ENCODE data around the gene ZNF2.
A peak's percentile ranks its signal among the peaks of the same experiment; 100 is the strongest.

ZNF2 gene

GRCh38 chr2:95165371-95166064 is at the start of gene ZNF2:
TSS of gene ZNF2 (plus strand) at chr2:95165809. CDS start at chr2:95176227, 10,418 bp downstream.
- Histone ChIP-seq H3K27ac (ENCODE audit: low read depth, low read length) (peak within 1 kb of the TSS; percentile 83), H3K36me3 (ENCODE audit: insufficient read depth, low read length) (no peaks in the 10 kb centered on the region), H3K27me3 (ENCODE audit: insufficient read depth, low read length) (no peaks in the 10 kb centered on the region), H3K79me2 (ENCODE audit: control insufficient read depth, insufficient read depth, low read length, unreplicated experiment) (peaks cover 27% of the 10 kb centered on the region), H3K4me1 (ENCODE audit: control insufficient read depth, insufficient read depth, low read length, unreplicated experiment) (peaks cover 12% of the 10 kb centered on the region), H3K4me3 (ENCODE audit: low read depth, low read length) (peak within 1 kb of the TSS; percentile 93), H2AFZ (ENCODE audit: low read length, unreplicated experiment) (peak within 1 kb of the TSS; percentile 96)

GRCh38 chr2:95121093-95121406 is 44.6 kb upstream of the ZNF2 start:
- Histone ChIP-seq H2AFZ (ENCODE audit: low read length, unreplicated experiment) (peak overlapping the region; percentile 98), H3K27me3 (ENCODE audit: insufficient read depth, low read length) (no peaks in the 10 kb centered on the region), H3K4me3 (ENCODE audit: low read depth, low read length) (peak overlapping the region; percentile 100), H3K27ac (ENCODE audit: low read depth, low read length) (peak overlapping the region; percentile 88), H3K36me3 (ENCODE audit: insufficient read depth, low read length) (peaks cover 7% of the 10 kb centered on the region; the same call in 1 of the 2 replicates), H3K4me1 (ENCODE audit: control insufficient read depth, insufficient read depth, low read length, unreplicated experiment) (peaks cover 6% of the 10 kb centered on the region), H3K79me2 (ENCODE audit: control insufficient read depth, insufficient read depth, low read length, unreplicated experiment) (peaks cover 36% of the 10 kb centered on the region)

DNA sequence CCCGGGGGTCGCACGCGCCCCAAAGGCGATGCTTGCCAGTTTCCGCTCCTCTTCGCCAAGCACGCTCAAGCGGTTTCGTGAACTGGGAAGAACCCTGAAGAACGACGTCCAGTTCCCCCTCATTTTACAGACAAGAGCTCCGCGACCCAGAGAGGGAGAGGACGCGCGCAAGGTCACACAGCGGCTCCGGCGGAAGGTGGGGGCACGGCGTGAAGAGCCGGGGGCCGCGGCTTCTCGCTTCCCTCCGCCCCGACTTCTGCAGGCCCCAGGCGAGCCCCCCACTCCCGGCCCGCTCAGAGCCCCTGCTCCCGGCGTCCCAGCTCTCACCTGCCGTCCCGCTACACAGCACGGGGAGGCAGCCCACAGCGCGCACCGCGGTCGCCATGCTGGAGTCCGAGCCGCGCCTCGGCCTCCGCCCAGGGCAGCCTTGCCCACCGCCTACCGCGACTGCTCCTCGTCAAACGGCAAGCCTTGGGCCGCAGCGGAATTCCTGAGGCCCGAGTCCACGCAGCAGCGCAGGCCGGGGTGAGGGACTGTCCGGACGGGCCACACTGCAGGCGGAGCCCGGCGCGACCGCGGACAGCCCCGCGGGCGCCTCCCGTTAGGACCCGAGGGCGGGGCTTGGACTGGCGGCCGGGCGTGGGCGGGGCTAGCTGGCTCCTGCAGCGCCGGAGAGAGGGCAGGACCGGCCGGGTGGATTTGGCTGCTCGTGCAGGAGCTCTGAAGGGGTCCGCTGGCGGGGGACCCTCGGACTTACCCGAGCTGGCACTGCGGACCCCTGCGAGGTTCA is 44.0 kb upstream of the ZNF2 start, which contains the start of gene MRPS5:
MRPS5 (minus strand) TSS at position 402 of the 790 bp plus-strand sequence; CDS start at position 385, 17 bp downstream.
- Histone ChIP-seq H3K79me2 (ENCODE audit: control insufficient read depth, insufficient read depth, low read length, unreplicated experiment) (peaks cover 36% of the 10 kb centered on the region), H2AFZ (ENCODE audit: low read length, unreplicated experiment) (peak within 1 kb of the TSS; percentile 98), H3K27me3 (ENCODE audit: insufficient read depth, low read length) (no peaks in the 10 kb centered on the region), H3K36me3 (ENCODE audit: insufficient read depth, low read length) (peaks cover 7% of the 10 kb centered on the region; the same call in 1 of the 2 replicates), H3K4me3 (ENCODE audit: low read depth, low read length) (peak within 1 kb of the TSS; percentile 100), H3K27ac (ENCODE audit: low read depth, low read length) (peak within 1 kb of the TSS; percentile 88), H3K4me1 (ENCODE audit: control insufficient read depth, insufficient read depth, low read length, unreplicated experiment) (peaks cover 6% of the 10 kb centered on the region)

- Histone ChIP-seq H3K79me2 (ENCODE audit: control insufficient read depth, insufficient read depth, low read length, unreplicated experiment) (peaks cover 36% of the 10 kb centered on the region), H3K27ac (ENCODE audit: low read depth, low read length) (no peak overlapping the region), H3K27me3 (ENCODE audit: insufficient read depth, low read length) (no peaks in the 10 kb centered on the region), H2AFZ (ENCODE audit: low read length, unreplicated experiment) (peak overlapping the region; percentile 35), H3K4me3 (ENCODE audit: low read depth, low read length) (peak overlapping the region; percentile 100), H3K4me1 (ENCODE audit: control insufficient read depth, insufficient read depth, low read length, unreplicated experiment) (peaks cover 6% of the 10 kb centered on the region), H3K36me3 (ENCODE audit: insufficient read depth, low read length) (peaks cover 4% of the 10 kb centered on the region; the same call in 1 of the 2 replicates)
Observed at GRCh38 chr2:95122197-95122551, 43.4 kb upstream of the ZNF2 start.

GRCh38 chr2:95138702-95139101 is 26.9 kb upstream of the ZNF2 start:
- no peaks in the 10 kb centered on the region for H3K27me3 ChIP-seq (ENCODE audit: insufficient read depth, low read length)
- no peak overlapping the region for H3K4me3 ChIP-seq (ENCODE audit: low read depth, low read length)
- H3K36me3 ChIP-seq (ENCODE audit: insufficient read depth, low read length): 0 out of 2 replicates have a peak, but pooled peaks cover 3% of the 10 kb centered on the region
- no peaks in the 10 kb centered on the region for H3K79me2 ChIP-seq (ENCODE audit: control insufficient read depth, insufficient read depth, low read length, unreplicated experiment)
- no peaks in the 10 kb centered on the region for H3K4me1 ChIP-seq (ENCODE audit: control insufficient read depth, insufficient read depth, low read length, unreplicated experiment)
- no peak overlapping the region for H3K27ac ChIP-seq (ENCODE audit: low read depth, low read length)
- no peak overlapping the region for H2AFZ ChIP-seq (ENCODE audit: low read length, unreplicated experiment)

- Histone ChIP-seq H3K36me3 (ENCODE audit: insufficient read depth, low read length) (peaks cover 36% of the 10 kb centered on the region), H2AFZ (ENCODE audit: low read length, unreplicated experiment) (no peak overlapping the region), H3K4me3 (ENCODE audit: low read depth, low read length) (no peak overlapping the region), H3K79me2 (ENCODE audit: control insufficient read depth, insufficient read depth, low read length, unreplicated experiment) (no peaks in the 10 kb centered on the region), H3K27me3 (ENCODE audit: insufficient read depth, low read length) (no peaks in the 10 kb centered on the region), H3K27ac (ENCODE audit: low read depth, low read length) (no peak overlapping the region), H3K4me1 (ENCODE audit: control insufficient read depth, insufficient read depth, low read length, unreplicated experiment) (no peaks in the 10 kb centered on the region)
Observed at GRCh38 chr2:95143838-95144237, 21.8 kb upstream of the ZNF2 start.

- H2AFZ ChIP-seq (ENCODE audit: low read length, unreplicated experiment): no peak overlapping the region
- no peaks in the 10 kb centered on the region for H3K4me1 ChIP-seq (ENCODE audit: control insufficient read depth, insufficient read depth, low read length, unreplicated experiment)
- H3K79me2 ChIP-seq (ENCODE audit: control insufficient read depth, insufficient read depth, low read length, unreplicated experiment): no peaks in the 10 kb centered on the region
- H3K27ac ChIP-seq (ENCODE audit: low read depth, low read length): no peak overlapping the region
- H3K36me3 ChIP-seq (ENCODE audit: insufficient read depth, low read length): peaks cover 93% of the 10 kb centered on the region
- no peak overlapping the region for H3K4me3 ChIP-seq (ENCODE audit: low read depth, low read length)
- H3K27me3 ChIP-seq (ENCODE audit: insufficient read depth, low read length): no peaks in the 10 kb centered on the region
Observed at GRCh38 chr2:95149397-95149984, 16.1 kb upstream of the ZNF2 start.

DNA sequence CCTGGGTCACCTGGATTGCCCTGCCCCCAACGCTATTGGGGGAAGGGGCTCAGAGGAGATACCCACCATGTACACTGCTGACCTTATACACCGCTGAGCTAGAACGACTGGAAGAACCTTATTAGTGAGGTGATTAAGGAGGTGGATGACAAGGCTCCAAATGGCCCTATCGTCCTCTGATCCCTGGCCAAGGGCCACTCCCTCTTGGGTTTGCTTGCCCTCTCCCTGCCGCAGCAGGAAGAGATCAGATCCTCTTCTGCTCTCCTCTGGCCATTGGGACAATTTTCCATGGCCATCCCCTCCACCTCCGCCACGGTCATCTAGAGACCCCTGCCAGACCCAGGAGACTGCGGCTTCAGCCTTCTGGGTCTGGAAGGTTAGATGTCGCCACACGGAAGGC is 7.2 kb upstream of the ZNF2 start:
- no peak overlapping the region for H3K27ac ChIP-seq (ENCODE audit: low read depth, low read length)
- H3K36me3 ChIP-seq (ENCODE audit: insufficient read depth, low read length): peaks cover 40% of the 10 kb centered on the region

GRCh38 chr2:95158891-95159619 is 6.6 kb upstream of the ZNF2 start:
- Histone ChIP-seq H3K36me3 (ENCODE audit: insufficient read depth, low read length) (peaks cover 34% of the 10 kb centered on the region), H3K4me3 (ENCODE audit: low read depth, low read length) (peak overlapping the region; percentile 95), H3K4me1 (ENCODE audit: control insufficient read depth, insufficient read depth, low read length, unreplicated experiment) (peaks cover 12% of the 10 kb centered on the region), H3K27ac (ENCODE audit: low read depth, low read length) (no peak overlapping the region), H2AFZ (ENCODE audit: low read length, unreplicated experiment) (peak overlapping the region; percentile 70), H3K27me3 (ENCODE audit: insufficient read depth, low read length) (no peaks in the 10 kb centered on the region), H3K79me2 (ENCODE audit: control insufficient read depth, insufficient read depth, low read length, unreplicated experiment) (peaks cover 14% of the 10 kb centered on the region)

More for the DNA sequence above, 7.2 kb upstream of the ZNF2 start:
- H3K79me2 ChIP-seq (ENCODE audit: control insufficient read depth, insufficient read depth, low read length, unreplicated experiment): peaks cover 8% of the 10 kb centered on the region
- peak overlapping the region; percentile 70 for H2AFZ ChIP-seq (ENCODE audit: low read length, unreplicated experiment)
- H3K4me3 ChIP-seq (ENCODE audit: low read depth, low read length): peak overlapping the region; percentile 95
- no peaks in the 10 kb centered on the region for H3K27me3 ChIP-seq (ENCODE audit: insufficient read depth, low read length)
- peaks cover 9% of the 10 kb centered on the region for H3K4me1 ChIP-seq (ENCODE audit: control insufficient read depth, insufficient read depth, low read length, unreplicated experiment)
